ENCODE measurements around the gene COL16A1.

Gene COL16A1

DNA sequence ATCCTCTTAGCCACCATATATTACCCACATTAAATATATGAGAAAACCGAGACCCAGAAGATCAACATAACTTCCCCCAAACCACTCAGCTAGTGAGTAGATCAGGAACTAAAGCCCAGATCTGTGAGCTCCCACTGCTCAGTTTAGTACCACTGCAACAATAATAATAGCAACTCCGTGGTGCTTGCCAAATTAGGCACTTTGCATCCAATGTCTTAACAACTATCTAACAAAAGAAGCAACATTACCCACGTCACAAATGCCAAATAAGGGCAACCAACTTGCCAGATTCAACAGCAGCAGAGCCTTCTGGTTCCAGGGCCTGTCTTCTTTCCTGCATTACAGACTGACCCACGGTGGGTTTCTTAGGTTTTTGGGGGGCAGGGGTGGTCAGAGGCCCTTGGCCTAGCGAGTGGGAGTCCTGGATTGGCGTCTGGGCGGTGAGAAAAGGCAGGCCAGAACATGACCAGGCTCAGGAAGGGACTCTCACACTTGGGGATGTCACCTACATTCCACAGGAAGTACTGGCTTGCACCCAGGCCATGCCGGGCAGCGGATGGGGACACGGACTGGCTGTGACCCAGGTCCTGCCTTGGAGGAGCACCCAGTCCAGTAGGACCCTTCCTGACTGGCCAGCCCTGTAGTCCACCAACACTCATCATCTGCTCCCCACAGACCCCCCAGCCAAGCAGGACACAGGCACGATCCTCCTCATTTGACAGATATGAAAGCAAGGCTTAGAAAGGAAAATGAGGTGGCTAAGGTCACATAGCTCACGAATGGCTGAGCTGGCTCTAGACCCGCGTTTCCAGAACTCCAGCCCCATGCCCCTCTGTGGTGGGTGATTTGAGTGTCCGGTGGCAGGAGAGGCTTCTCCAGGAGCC, 81.7 kb downstream of the COL16A1 start:
- TF ChIP-seq, protein P1, sequence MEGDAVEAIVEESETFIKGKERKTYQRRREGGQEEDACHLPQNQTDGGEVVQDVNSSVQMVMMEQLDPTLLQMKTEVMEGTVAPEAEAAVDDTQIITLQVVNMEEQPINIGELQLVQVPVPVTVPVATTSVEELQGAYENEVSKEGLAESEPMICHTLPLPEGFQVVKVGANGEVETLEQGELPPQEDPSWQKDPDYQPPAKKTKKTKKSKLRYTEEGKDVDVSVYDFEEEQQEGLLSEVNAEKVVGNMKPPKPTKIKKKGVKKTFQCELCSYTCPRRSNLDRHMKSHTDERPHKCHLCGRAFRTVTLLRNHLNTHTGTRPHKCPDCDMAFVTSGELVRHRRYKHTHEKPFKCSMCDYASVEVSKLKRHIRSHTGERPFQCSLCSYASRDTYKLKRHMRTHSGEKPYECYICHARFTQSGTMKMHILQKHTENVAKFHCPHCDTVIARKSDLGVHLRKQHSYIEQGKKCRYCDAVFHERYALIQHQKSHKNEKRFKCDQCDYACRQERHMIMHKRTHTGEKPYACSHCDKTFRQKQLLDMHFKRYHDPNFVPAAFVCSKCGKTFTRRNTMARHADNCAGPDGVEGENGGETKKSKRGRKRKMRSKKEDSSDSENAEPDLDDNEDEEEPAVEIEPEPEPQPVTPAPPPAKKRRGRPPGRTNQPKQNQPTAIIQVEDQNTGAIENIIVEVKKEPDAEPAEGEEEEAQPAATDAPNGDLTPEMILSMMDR (IDR thresholded peaks at IDR 0.05; ENCODE audit: control insufficient read depth, insufficient read depth, low read depth, low read length, missing control alignments) = no peak
- DNase-seq (ENCODE audit: low read depth) = no peak
- H3K4me3 ChIP-seq (ENCODE audit: control insufficient read depth, low read depth, low read length) = no peak overlapping the region

- H3K4me3 ChIP-seq (ENCODE audit: control insufficient read depth, low read depth, low read length) = no peak overlapping the region
- DNase-seq (ENCODE audit: low read depth) = no peak
- TF ChIP-seq, protein P1 (IDR thresholded peaks at IDR 0.05; ENCODE audit: control insufficient read depth, insufficient read depth, low read depth, low read length, missing control alignments) = no peak
Measured at GRCh38 chr1:31621498-31621820, 82.4 kb downstream of the COL16A1 start.

DNA sequence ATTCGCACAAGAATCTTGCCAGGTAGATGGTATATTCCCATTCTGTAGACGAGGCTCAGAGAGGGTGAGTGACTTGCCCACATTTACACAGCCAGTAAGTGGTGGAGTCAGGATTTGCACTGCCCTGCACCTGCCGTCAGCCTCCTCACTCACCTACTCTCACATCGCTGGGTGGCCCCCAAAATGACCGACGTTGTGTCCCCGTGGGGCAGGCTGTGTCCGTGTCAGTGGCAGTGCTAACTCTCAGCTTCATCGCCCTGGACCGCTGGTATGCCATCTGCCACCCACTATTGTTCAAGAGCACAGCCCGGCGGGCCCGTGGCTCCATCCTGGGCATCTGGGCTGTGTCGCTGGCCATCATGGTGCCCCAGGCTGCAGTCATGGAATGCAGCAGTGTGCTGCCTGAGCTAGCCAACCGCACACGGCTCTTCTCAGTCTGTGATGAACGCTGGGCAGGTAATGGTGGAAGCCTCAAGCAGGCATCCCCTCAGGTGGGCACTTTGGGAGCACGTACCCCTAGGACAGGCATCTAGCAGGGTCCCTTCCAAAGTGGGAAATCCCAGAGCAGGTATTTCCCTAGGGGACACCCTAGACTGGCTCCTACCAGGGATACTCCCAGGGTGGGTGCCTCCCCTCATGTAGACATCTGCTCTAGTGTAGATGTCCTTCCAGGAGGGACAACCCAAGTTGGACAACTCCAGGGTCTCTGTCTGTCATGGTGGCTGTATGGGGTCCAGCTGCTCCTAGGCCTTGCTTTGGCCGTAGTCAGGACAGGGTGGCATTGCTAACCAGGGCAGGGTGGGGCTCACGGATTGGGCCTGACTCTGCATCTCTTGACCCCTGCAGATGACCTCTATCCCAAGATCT, 83.0 kb downstream of the COL16A1 start:
- TF ChIP-seq, protein P1 (IDR thresholded peaks at IDR 0.05; ENCODE audit: control insufficient read depth, insufficient read depth, low read depth, low read length, missing control alignments) = no peak
- no peak overlapping the region for H3K4me3 ChIP-seq (ENCODE audit: control insufficient read depth, low read depth, low read length)
- DNase-seq (ENCODE audit: low read depth) = no peak

DNA sequence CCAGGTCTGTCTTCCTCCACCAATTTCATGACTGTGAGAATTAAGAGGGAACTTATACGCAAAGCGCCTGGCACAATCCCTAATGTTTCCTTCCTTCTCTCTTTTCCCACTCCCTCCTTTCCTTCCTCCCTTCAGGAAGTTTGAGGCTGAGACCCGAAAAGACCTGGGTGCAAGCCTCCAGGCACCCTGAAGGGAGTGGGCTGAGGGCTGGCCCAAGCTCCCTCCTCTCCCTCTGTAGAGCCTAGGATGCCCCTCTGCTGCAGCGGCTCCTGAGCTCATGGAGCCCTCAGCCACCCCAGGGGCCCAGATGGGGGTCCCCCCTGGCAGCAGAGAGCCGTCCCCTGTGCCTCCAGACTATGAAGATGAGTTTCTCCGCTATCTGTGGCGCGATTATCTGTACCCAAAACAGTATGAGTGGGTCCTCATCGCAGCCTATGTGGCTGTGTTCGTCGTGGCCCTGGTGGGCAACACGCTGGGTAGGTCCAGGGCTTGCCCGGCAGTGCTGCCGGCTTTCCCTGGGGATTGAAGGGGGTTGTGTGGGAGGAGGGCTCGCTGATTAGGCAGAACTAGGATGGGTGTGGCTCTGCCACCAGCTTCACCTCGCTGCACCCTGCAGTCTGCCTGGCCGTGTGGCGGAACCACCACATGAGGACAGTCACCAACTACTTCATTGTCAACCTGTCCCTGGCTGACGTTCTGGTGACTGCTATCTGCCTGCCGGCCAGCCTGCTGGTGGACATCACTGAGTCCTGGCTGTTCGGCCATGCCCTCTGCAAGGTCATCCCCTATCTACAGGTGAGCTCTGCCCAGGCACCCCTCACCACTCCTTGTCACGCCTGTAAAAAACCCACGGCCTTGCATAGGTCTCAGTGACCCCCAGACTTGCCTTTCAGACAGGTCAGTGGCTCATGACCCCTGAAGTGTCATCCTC, 84.6 kb downstream of the COL16A1 start:
- TF ChIP-seq, protein P1 (IDR thresholded peaks at IDR 0.05; ENCODE audit: control insufficient read depth, insufficient read depth, low read depth, low read length, missing control alignments) = no peak
- DNase-seq (ENCODE audit: low read depth) = no peak

GRCh38 chr1:31617916-31618746, 85.7 kb downstream of the COL16A1 start:
- TF ChIP-seq, protein P1 (IDR thresholded peaks at IDR 0.05; ENCODE audit: control insufficient read depth, insufficient read depth, low read depth, low read length, missing control alignments) = peak; percentile 87
- H3K4me3 ChIP-seq (ENCODE audit: control insufficient read depth, low read depth, low read length) = peak overlapping the region; percentile 56
- DNase-seq (ENCODE audit: low read depth) = no peak

More for the DNA sequence above, 84.6 kb downstream of the COL16A1 start:
- no peak overlapping the region for H3K4me3 ChIP-seq (ENCODE audit: control insufficient read depth, low read depth, low read length)

All from AG09309 (cell line).